HG03558 (cell line): Measurements from ENCODE around the gene ALG10B.
A peak's percentile ranks its signal among the peaks of the same experiment; 100 is the strongest.
"Not testable (repeated sequence)": the region's sequence is repeated elsewhere in the genome, so short reads cannot be mapped to it uniquely, and the experiment has no call there.

Experiments used
- ATAC-seq: cut with Tn5 transposase; IDR thresholded peaks from one replicate; pipeline ENCODE4 v1.9.1; 2021; ENCODE audit warnings: moderate number of reproducible peaks; ENCODE audit not compliant: unreplicated experiment; ENCODE audit errors: extremely low read depth

Gene ALG10B

GRCh38 chr12:38316391-38317129 is at the start of gene ALG10B:
TSS of gene ALG10B (plus strand) at chr12:38316774. CDS start at chr12:38316894, 120 bp downstream.
- peak; percentile 100 for ATAC-seq

DNA sequence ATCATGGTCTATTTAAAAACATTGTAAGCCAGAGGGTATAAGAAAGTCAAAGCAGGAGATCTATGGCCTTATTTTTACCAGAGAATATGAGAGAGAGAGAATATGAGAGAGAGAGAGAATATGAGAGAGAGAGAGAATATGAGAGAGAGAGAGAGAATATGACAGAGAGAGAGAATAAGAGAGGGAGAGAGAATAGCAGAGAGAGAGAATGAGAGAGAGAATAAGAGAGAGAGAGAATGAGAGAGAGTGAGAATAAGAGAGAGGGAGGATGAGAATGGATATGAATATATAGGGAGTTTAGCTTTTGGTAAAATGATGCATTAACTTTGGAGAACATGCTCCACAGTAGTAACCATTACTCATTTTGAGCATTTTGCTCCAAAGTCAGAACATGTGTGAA is 48.0 kb upstream of the ALG10B start:
- ATAC-seq: no peak

DNA sequence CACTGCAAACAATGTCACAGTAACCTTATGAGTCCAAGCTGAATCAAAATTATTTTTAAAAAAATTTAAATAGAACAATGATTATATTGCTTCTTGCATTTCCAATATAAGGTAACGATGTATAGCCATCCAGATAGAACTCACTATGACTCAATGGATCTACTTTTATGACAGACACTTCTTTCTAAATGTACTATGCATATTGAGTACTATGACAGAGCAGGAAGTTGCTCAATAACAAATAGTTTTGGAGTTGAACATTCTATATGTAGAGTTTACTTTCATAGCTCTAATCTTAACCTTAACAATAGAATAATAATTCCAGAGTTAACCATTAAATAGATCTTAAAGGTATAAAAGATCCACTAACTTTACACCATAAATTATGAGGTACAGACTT is 46.7 kb upstream of the ALG10B start:
- ATAC-seq: no peak

DNA sequence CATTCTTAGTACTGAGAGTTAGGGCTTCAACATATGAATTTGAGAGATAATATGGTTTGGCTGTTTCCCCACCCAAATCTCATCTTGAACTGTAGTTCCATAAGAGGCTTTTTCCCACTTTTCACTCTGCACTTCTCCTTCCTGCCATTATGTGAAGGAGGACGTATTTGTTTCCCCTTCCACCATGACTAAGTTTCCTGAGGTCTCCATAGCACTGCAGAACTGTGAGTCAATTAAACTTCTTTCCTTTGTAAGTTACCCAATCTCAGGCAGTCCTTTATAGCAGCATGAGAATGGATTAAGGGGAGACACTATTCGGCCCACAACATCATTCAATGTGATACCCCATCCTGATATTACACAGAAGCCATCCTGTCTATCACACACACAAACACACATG is 36.8 kb upstream of the ALG10B start:
- ATAC-seq: no peak

DNA sequence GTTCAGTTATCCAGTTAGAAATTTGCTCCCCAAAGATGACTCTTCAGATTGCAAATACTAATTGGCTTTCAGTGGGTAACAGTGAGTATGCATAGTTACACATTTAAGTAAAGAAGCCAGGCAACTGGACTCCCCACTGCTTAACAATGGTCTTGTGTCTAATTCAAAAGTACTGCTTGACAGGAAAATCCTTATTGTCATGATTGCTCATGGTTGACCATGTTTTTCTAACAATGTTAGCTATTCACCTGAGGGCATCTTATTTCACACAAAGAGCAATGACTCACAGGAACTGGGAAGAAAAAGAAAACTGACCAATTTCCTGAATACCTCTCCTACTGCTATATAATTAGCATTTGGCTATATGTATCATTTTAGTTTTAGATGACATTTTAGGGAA is 33.7 kb upstream of the ALG10B start:
- no peak for ATAC-seq

GRCh38 chr12:38289396-38289795 is 27.2 kb upstream of the ALG10B start:
- ATAC-seq: no peak

DNA sequence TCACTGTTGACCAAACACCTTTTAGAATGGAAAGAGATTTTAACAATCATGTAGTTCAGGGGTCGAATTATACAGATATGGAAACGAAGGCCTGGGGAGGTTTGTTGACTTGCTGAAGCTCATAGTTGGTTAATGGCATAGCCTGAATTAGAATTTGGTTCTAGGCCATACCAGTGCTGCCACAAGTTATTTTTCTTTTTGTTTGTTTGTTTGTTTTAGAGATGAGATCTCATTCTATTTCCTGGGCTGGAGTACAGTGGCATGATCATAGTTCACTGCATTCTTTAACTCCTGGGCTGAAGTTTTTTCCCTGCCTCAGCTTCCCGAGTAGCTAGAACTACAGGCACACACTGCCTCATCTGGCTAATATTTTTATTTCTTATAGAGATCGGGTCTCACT is 25.4 kb upstream of the ALG10B start:
- ATAC-seq: no peak

GRCh38 chr12:38302972-38303371 is 13.6 kb upstream of the ALG10B start:
- not testable (repeated sequence) for ATAC-seq

DNA sequence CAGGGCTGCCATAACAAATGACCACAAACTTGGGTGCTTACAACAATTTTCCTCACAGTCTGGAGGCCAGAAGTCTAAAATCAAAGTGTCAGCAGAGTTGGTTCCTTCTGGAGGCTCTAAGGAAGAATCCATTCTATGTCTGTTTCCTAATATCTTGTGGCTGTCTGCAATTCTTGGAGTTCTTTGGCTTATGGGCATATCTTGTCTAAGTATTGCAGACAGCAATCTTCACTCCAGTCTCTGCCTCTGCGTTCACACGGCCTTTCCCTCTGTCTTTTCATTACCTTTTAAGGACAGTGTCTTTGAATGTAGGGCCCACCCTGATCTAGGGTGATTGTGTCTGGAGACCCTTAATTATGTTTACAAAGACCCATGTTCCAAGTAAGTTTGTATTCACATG is 5.4 kb downstream of the ALG10B start:
- not testable (repeated sequence) for ATAC-seq

GRCh38 chr12:38324912-38325311 is 8.3 kb downstream of the ALG10B start:
- no peak for ATAC-seq

DNA sequence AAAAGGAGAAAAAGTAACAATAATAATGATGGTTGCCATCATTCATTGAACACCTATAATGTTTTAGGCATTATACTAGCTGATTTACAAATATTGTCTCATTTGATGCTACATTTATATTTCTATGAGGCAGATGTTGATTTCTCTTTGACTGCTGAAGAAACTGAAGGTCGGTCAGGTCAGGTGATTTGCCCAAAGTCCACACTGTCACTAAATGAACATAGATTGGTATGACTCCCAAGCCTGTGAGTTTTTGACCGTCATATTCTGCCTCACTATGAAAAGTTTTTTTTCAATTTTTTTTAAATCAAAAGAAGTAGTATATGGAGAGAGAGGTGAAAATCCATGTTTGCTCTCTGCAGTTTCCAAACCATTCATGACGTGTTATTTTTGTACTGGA is 10.8 kb downstream of the ALG10B start:
- no peak for ATAC-seq

DNA sequence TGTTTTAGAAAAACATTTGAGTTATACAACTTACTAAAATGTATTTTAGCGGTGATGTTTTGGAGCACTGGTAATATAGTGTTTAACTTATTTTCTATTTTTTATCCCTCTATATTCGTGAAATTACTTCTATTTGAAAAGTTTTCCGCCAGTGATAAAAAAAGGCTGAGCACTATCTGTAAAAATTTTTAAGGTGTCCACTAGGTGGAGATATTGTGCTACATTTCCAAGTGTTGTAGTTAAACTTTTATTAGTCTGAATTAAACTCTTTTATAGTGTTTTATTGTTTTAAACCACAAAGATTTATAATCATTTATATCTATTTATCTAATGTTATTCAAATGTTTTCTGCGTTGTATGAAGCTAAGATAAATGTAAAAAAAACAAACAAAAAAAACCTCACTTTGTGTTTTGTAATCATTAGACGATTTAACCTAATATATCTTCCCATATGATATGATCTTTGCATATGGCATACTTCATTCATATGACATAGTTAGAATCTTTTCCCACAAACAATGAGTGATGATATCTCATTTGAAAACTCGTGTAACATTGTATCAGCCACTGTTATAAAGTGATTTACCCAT is 11.8 kb downstream of the ALG10B start:
- no peak for ATAC-seq

GRCh38 chr12:38330414-38330813 is 13.8 kb downstream of the ALG10B start:
- not testable (repeated sequence) for ATAC-seq

- ATAC-seq: no peak
Measured at GRCh38 chr12:38332814-38333213, 16.2 kb downstream of the ALG10B start.

DNA sequence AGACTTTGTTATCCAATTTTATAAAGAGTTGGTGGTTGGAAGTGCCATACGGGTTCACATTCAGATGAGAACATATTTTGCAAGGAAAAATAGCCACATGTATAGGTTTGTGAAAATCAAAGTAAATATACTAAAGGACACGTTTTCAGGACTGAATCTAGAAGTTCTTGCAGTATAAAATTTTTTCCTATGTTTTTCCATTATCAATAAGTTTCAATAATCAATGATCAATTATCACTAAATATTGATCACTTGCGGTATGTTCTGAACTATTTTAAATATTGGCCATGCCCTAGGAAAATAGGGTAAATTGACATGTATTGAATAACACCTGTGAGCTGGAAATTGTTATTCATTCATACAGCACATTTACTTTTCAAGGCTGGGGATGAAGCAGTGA is 25.9 kb downstream of the ALG10B start:
- no peak for ATAC-seq

- ATAC-seq: not testable (repeated sequence)
Measured at GRCh38 chr12:38343256-38343655, 26.7 kb downstream of the ALG10B start.

GRCh38 chr12:38343916-38344315 is 27.3 kb downstream of the ALG10B start:
- not testable (repeated sequence) for ATAC-seq

- ATAC-seq: peak; percentile 99
Measured at GRCh38 chr12:38350342-38351174, 34.0 kb downstream of the ALG10B start.

- not testable (repeated sequence) for ATAC-seq
Measured at GRCh38 chr12:38351175-38351508, 34.6 kb downstream of the ALG10B start.

- no peak for ATAC-seq
Measured at GRCh38 chr12:38367506-38367905, 50.9 kb downstream of the ALG10B start.

GRCh38 chr12:38370311-38370710 is 53.7 kb downstream of the ALG10B start:
- no peak for ATAC-seq
